Activated CD4-positive, alpha-beta T cell treated with anti-CD3 and anti-CD28 coated beads for 48 hours (primary cell): ENCODE data around the gene MAPK13.
"Not testable (repeated sequence)": the region's sequence is repeated elsewhere in the genome, so short reads cannot be mapped to it uniquely, and the experiment has no call there.

ENCODE experiments used
- DNase-seq: peaks from one replicate; pipeline ENCODE4 v3.0.0-alpha.2; 2020

Gene MAPK13

GRCh38 chr6:36115412-36115811, 14.9 kb upstream of the MAPK13 start:
- DNase-seq = no peak

GRCh38 chr6:36116066-36116864, 14.0 kb upstream of the MAPK13 start:
- no peak for DNase-seq

- no peak for DNase-seq
These were observed 13.4 kb upstream of the MAPK13 start for GRCh38 chr6:36116943-36117342.

GRCh38 chr6:36117658-36118549, 12.4 kb upstream of the MAPK13 start:
- no peak for DNase-seq

GRCh38 chr6:36118550-36119107, 11.7 kb upstream of the MAPK13 start:
- DNase-seq = peak; percentile 69

- DNase-seq = no peak
These were observed 11.1 kb upstream of the MAPK13 start for GRCh38 chr6:36119209-36119608.

GRCh38 chr6:36120018-36120417, 10.3 kb upstream of the MAPK13 start:
- DNase-seq = no peak

- DNase-seq = peak; percentile 79
These were observed 9.8 kb upstream of the MAPK13 start for GRCh38 chr6:36120539-36120938.

- DNase-seq = peak; percentile 72
These were observed 9.1 kb upstream of the MAPK13 start for GRCh38 chr6:36120979-36121786.

GRCh38 chr6:36121787-36122494, 8.4 kb upstream of the MAPK13 start:
- DNase-seq = no peak

GRCh38 chr6:36122495-36123269, 7.6 kb upstream of the MAPK13 start:
- no peak for DNase-seq

GRCh38 chr6:36123270-36124139, 6.8 kb upstream of the MAPK13 start:
- peak; percentile 95 for DNase-seq

- DNase-seq = not testable (repeated sequence)
These were observed 6.0 kb upstream of the MAPK13 start for GRCh38 chr6:36124346-36124745.

GRCh38 chr6:36124881-36125280, 5.4 kb upstream of the MAPK13 start:
- no peak for DNase-seq

- DNase-seq = no peak
These were observed 4.7 kb upstream of the MAPK13 start for GRCh38 chr6:36125575-36125974.

- DNase-seq = no peak
These were observed 4.2 kb upstream of the MAPK13 start for GRCh38 chr6:36126121-36126520.

GRCh38 chr6:36126553-36127458, 3.5 kb upstream of the MAPK13 start:
- DNase-seq = peak; percentile 35

- no peak for DNase-seq
These were observed 2.8 kb upstream of the MAPK13 start for GRCh38 chr6:36127462-36128016.

GRCh38 chr6:36128073-36128472, 2.2 kb upstream of the MAPK13 start:
- no peak for DNase-seq
